Measurements from ENCODE around the gene BNIP5.

- TF ChIP-seq, protein P1, sequence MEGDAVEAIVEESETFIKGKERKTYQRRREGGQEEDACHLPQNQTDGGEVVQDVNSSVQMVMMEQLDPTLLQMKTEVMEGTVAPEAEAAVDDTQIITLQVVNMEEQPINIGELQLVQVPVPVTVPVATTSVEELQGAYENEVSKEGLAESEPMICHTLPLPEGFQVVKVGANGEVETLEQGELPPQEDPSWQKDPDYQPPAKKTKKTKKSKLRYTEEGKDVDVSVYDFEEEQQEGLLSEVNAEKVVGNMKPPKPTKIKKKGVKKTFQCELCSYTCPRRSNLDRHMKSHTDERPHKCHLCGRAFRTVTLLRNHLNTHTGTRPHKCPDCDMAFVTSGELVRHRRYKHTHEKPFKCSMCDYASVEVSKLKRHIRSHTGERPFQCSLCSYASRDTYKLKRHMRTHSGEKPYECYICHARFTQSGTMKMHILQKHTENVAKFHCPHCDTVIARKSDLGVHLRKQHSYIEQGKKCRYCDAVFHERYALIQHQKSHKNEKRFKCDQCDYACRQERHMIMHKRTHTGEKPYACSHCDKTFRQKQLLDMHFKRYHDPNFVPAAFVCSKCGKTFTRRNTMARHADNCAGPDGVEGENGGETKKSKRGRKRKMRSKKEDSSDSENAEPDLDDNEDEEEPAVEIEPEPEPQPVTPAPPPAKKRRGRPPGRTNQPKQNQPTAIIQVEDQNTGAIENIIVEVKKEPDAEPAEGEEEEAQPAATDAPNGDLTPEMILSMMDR (IDR thresholded peaks at IDR 0.05): no peak
- no peak for TF ChIP-seq POLR2AphosphoS5 (IDR thresholded peaks at IDR 0.05)
- TF ChIP-seq POLR2A (IDR thresholded peaks at IDR 0.05): no peak
Observed at GRCh38 chr6:36285797-36286196, 50.9 kb downstream of the BNIP5 start.

All from stomach (tissue), 4 donors.